Measurements from ENCODE around the gene COX6B2. TPM values are rescaled to one million over a fixed set of nuclear protein-coding genes. Genes with fewer than 3 reads are reported as not detected.

COX6B2 gene
- total RNA-seq, 1 donor from 2014 or later = 0.26 TPM

DNA sequence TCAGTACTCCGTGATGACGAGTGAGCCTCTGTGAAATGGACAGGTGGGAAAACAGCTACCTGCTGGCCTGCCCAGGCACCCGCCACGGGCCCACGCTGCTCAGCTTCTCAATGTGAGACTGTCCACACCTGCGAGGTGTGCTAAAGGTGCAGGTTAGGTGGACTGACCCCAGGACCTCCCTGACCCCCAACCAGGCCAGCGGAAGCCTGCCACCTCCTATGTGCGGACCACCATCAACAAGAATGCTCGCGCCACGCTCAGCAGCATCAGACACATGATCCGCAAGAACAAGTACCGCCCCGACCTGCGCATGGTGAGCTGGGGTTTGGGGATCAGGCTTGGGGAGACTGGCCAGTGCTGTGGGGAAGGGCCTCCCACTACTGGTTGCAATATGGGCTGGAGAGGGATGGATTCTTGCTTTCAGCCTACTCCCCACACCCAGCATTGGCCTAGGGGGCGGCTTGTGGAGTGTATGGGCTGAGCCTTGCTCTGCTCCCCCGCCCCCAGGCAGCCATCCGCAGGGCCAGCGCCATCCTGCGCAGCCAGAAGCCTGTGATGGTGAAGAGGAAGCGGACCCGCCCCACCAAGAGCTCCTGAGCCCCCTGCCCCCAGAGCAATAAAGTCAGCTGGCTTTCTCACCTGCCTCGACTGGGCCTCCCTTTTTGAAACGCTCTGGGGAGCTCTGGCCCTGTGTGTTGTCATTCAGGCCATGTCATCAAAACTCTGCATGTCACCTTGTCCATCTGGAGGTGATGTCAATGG, 33.4 kb upstream of the COX6B2 start:
- Histone ChIP-seq H3K36me3 (ENCODE audit: control insufficient read depth, insufficient read depth, low read length) (peaks cover 32% of the 10 kb centered on the region), H3K27me3 (ENCODE audit: control insufficient read depth, insufficient read depth, low read length) (no peaks in the 10 kb centered on the region), H3K4me3 (ENCODE audit: low read depth, low read length) (no peak overlapping the region)
- DNase-seq (ENCODE audit: low read depth) (no peak), FAIRE-seq (no peak)
- TF ChIP-seq CTCF (IDR thresholded peaks at IDR 0.05; ENCODE audit: insufficient read depth, low read length, severe bottlenecking) = no peak

GRCh38 chr19:55386493-55386971, 32.0 kb upstream of the COX6B2 start:
- peaks cover 32% of the 10 kb centered on the region for H3K36me3 ChIP-seq (ENCODE audit: control insufficient read depth, insufficient read depth, low read length)
- TF ChIP-seq CTCF (IDR thresholded peaks at IDR 0.05; ENCODE audit: insufficient read depth, low read length, severe bottlenecking) = no peak
- H3K4me3 ChIP-seq (ENCODE audit: low read depth, low read length) = peak overlapping the region; percentile 77
- DNase-seq (ENCODE audit: low read depth) = peak; percentile 26
- no peak for FAIRE-seq
- H3K27me3 ChIP-seq (ENCODE audit: control insufficient read depth, insufficient read depth, low read length) = no peaks in the 10 kb centered on the region

DNA sequence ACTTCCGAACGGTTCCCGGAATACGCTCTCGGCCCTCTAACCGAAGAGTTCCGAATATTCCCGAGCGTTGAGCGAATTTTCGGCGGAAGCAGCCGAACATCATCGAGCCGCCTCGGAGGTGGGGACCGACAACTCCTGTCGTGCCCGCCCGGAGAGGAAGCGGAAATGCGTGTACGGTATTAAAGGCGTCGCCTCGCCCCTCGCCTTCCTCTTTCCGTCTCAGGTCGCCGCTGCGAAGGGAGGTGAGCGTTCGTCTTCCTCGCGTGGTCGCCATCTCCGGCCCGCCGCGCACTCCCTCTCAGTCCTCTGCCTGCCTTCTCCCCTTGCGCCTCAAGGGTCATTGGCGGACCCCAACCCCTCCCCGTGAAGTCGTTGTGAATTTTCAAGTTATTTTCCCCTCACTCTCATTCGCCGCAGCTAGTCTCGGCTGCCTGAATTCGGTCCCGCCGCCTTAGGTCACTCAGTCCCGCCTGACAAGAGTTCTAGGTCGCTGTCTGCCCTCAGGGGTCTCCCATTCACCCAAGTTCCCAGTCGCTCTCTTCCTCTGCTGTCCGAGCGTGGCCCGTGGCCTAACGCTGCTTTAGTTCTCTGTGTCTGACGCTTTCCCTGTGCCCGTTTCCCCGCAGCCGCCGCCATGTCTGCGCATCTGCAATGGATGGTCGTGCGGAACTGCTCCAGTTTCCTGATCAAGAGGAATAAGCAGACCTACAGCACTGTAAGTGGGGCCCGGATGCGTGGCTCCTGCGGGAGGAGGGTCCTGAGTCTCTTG, 31.4 kb upstream of the COX6B2 start, which contains the start of gene RPL28:
Gene RPL28 (plus strand): TSS at position 209 of the 769 bp plus-strand sequence. CDS start 426 bp downstream, at position 635.
- Histone ChIP-seq H3K36me3 (ENCODE audit: control insufficient read depth, insufficient read depth, low read length) (peaks cover 32% of the 10 kb centered on the region), H3K27me3 (ENCODE audit: control insufficient read depth, insufficient read depth, low read length) (no peaks in the 10 kb centered on the region), H3K4me3 (ENCODE audit: low read depth, low read length) (peak within 1 kb of the TSS; percentile 77)
- peak; percentile 94 for DNase-seq (ENCODE audit: low read depth)
- FAIRE-seq = no peak
- TF ChIP-seq CTCF (IDR thresholded peaks at IDR 0.05; ENCODE audit: insufficient read depth, low read length, severe bottlenecking) = no peak

DNA sequence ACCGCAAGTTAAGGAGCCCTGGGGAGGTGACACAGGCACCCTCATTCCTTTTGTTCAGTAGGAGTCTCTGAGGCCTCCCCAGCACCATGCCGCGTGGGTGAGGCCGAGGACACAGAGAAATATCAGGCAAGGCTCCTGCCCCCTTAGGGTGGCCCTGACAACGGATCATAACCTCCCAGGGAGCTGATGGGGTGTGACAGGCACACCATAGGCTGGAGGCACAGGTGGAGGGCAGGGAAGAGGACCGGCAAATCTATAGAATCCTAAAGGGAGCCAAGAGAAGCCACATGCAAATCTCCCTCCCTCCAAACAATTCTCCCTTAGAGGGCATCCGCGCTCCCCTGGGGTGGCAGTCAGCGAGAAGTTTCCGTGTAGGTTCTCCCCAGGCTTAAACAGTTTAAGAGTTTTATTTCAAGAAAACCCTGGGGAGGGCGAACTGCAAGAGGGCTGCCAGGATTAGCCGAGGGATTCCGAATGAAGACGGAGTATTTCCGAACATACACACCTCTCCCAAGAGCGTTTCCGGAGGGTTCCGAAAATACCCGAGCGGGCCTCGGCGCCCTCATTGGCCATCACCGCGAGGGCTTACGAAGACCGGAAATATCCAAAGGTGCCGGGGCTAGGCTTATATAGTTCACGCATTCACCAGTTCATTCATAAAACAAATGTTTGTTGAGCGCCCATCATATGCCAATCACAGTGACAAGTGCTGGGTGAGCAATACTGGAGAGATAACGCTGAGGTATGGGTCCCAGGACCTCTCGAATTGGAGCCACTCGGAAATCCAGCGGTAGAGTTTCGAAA, 30.6 kb upstream of the COX6B2 start:
- Histone ChIP-seq H3K27me3 (ENCODE audit: control insufficient read depth, insufficient read depth, low read length) (no peaks in the 10 kb centered on the region), H3K36me3 (ENCODE audit: control insufficient read depth, insufficient read depth, low read length) (peaks cover 32% of the 10 kb centered on the region), H3K4me3 (ENCODE audit: low read depth, low read length) (peak overlapping the region; percentile 77)
- TF ChIP-seq CTCF (IDR thresholded peaks at IDR 0.05; ENCODE audit: insufficient read depth, low read length, severe bottlenecking) = no peak
- FAIRE-seq (no peak), DNase-seq (ENCODE audit: low read depth) (peak; percentile 92)

GRCh38 chr19:55384131-55384919, 29.8 kb upstream of the COX6B2 start, which contains the start of gene TMEM238:
TMEM238 (minus strand) TSS chr19:55384292; CDS start chr19:55384259, 33 bp downstream.
- no peak for TF ChIP-seq CTCF (IDR thresholded peaks at IDR 0.05; ENCODE audit: insufficient read depth, low read length, severe bottlenecking)
- Histone ChIP-seq H3K36me3 (ENCODE audit: control insufficient read depth, insufficient read depth, low read length) (peaks cover 28% of the 10 kb centered on the region), H3K4me3 (ENCODE audit: low read depth, low read length) (peak within 1 kb of the TSS; percentile 77), H3K27me3 (ENCODE audit: control insufficient read depth, insufficient read depth, low read length) (no peaks in the 10 kb centered on the region)
- FAIRE-seq (no peak), DNase-seq (ENCODE audit: low read depth) (no peak)

Measured in bronchial epithelial cell (primary cell).